Measurements from ENCODE around the gene GNPNAT1. TPM values are rescaled to one million over a fixed set of nuclear protein-coding genes. Genes with fewer than 3 reads are reported as not detected.
A peak's percentile ranks its signal among the peaks of the same experiment; 100 is the strongest.

The GNPNAT1 gene
- total and polyA plus RNA-seq, 9 of the 15 experiments (the other 6 are each of a cell fraction or from before 2014, with no cell fraction given) = 15.8 to 27.7 (median 25.3) TPM

DNA sequence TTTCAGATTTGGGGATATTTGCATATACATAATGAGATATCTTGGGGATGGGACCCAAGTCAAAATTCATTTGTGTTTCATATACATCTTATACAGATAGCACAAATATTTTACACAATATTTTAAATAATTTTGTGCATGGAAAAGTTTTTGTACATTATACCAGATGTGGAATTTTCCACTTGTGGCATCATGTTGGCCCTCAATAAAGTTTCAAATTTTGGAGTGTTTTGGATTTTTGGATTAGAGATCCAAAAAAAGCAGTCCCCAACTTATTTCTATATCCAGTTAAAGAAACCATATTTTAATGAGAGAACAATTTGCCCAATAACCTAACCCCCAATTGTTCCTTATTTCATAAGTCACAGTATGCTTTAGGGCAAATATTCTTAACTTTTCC lies 4.5 kb downstream of the GNPNAT1 start:
- DNase-seq (ENCODE audit: extremely low read depth in 1 of 4, low spot score in 3 of 4) (no peak), ATAC-seq (no peak), FAIRE-seq (no peak)
- Histone ChIP-seq H4K20me1 (replicated peaks; ENCODE audit: control insufficient read depth, insufficient read depth, low read length) (0 out of 2 replicates have a peak, but pooled peaks cover 4% of the 10 kb centered on the region), H3K9me3 (replicated peaks; ENCODE audit: control insufficient read depth, insufficient read depth, low read depth, low read length) (no peaks in the 10 kb centered on the region), H3K9me1 (ENCODE audit: control insufficient read depth, insufficient read depth, low read length) (no peaks in the 10 kb centered on the region), H3K9ac (ENCODE audit: insufficient read depth in 1 of 2, low read depth in 2 of 2, low read length in 2 of 2) (no peak overlapping the region), H3K27me3 (ENCODE audit: control insufficient read depth in 2 of 2, insufficient read depth in 2 of 2, low read length in 2 of 2) (no peaks in the 10 kb centered on the region), H3K4me1 (replicated peaks in 1 of 2; ENCODE audit: control insufficient read depth in 2 of 2, insufficient read depth in 2 of 2, low read length in 2 of 2) (peaks cover 5 to 6% of the 10 kb centered on the region in 2 experiments; a peak in 3 of 5 replicates), H3K4me2 (ENCODE audit: insufficient read depth, low read length) (no peak overlapping the region), H3K79me2 (ENCODE audit: control insufficient read depth, insufficient read depth, low read length) (peaks cover 51% of the 10 kb centered on the region), H2AFZ (ENCODE audit: low read depth, low read length) (no peak overlapping the region), H3K27ac (ENCODE audit: extremely low read depth, low read depth, low read length) (no peak overlapping the region), H3K4me3 (no peak overlapping the region), H3K36me3 (ENCODE audit: control insufficient read depth, insufficient read depth, low read length) (peaks cover 20% of the 10 kb centered on the region; the same call in 2 of the 3 replicates)
- intact Hi-C loops (cut with micrococcal nuclease) (no loop called here), in situ Hi-C loops (cut with MboI) (no loop called here)
- no TSS peak for BruUV-seq (replicated peaks)
- ChIA-PET POLR2A (interaction anchor here (0.8 kb wide), 1 partner anchor 10 kb away, joined by 3 read pairs; no protein-coding TSS in a partner anchor), CTCF (ENCODE audit: low intra/inter-chr PET ratio) (no interaction called here)
- TF ChIP-seq, protein P1, sequence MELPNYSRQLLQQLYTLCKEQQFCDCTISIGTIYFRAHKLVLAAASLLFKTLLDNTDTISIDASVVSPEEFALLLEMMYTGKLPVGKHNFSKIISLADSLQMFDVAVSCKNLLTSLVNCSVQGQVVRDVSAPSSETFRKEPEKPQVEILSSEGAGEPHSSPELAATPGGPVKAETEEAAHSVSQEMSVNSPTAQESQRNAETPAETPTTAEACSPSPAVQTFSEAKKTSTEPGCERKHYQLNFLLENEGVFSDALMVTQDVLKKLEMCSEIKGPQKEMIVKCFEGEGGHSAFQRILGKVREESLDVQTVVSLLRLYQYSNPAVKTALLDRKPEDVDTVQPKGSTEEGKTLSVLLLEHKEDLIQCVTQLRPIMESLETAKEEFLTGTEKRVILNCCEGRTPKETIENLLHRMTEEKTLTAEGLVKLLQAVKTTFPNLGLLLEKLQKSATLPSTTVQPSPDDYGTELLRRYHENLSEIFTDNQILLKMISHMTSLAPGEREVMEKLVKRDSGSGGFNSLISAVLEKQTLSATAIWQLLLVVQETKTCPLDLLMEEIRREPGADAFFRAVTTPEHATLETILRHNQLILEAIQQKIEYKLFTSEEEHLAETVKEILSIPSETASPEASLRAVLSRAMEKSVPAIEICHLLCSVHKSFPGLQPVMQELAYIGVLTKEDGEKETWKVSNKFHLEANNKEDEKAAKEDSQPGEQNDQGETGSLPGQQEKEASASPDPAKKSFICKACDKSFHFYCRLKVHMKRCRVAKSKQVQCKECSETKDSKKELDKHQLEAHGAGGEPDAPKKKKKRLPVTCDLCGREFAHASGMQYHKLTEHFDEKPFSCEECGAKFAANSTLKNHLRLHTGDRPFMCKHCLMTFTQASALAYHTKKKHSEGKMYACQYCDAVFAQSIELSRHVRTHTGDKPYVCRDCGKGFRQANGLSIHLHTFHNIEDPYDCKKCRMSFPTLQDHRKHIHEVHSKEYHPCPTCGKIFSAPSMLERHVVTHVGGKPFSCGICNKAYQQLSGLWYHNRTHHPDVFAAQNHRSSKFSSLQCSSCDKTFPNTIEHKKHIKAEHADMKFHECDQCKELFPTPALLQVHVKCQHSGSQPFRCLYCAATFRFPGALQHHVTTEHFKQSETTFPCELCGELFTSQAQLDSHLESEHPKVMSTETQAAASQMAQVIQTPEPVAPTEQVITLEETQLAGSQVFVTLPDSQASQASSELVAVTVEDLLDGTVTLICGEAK (IDR thresholded peaks at IDR 0.05) = peak; percentile 74
- TF ChIP-seq, protein P1 (CRISPR knock-in tag; IDR thresholded peaks at IDR 0.05) = peak; percentile 54; the same call in 1 of the 2 replicates
- TF ChIP-seq, protein P2, sequence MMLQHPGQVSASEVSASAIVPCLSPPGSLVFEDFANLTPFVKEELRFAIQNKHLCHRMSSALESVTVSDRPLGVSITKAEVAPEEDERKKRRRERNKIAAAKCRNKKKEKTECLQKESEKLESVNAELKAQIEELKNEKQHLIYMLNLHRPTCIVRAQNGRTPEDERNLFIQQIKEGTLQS (IDR thresholded peaks at IDR 0.05) = no peak
- TF ChIP-seq, protein P2 (CRISPR knock-in tag; conservative IDR thresholded peaks at IDR 0.05) = no peak
- TF ChIP-seq ZBTB49 (CRISPR knock-in tag; IDR thresholded peaks at IDR 0.05; ENCODE audit: borderline replicate concordance) = no peak
